Adrenal gland (tissue), 5 donors: ENCODE measurements around the gene CCIN.

Source experiments
- POLR2A ChIP-seq, 2 donors: fragments of 450-650 bp; IDR thresholded peaks; one replicate each; pipeline ENCODE4 v1.6.1; 2017; ENCODE audit warnings: antibody characterized with exemption in 2 of 2, mild to moderate bottlenecking in 2 of 2, moderate library complexity in 1 of 2
- TF ChIP-seq, protein P1 (sequence below), 6 experiments: fragments of 450-650 bp in 4 of 6; fragments of 200-600 bp in 2 of 6; sonication (generic) in 1 of 6; IDR thresholded peaks; 1 replicate in 5 of 6; 2 replicates in 1 of 6; pipeline versions ENCODE4 v1.5.1 to v1.8.0; 2016 to 2021; ENCODE audit warnings: antibody characterized with exemption in 6 of 6, mild to moderate bottlenecking in 2 of 6, moderate library complexity in 1 of 6
- donor health status: DM: no; HTN: no; CAD: no.

- TF ChIP-seq, protein P1, sequence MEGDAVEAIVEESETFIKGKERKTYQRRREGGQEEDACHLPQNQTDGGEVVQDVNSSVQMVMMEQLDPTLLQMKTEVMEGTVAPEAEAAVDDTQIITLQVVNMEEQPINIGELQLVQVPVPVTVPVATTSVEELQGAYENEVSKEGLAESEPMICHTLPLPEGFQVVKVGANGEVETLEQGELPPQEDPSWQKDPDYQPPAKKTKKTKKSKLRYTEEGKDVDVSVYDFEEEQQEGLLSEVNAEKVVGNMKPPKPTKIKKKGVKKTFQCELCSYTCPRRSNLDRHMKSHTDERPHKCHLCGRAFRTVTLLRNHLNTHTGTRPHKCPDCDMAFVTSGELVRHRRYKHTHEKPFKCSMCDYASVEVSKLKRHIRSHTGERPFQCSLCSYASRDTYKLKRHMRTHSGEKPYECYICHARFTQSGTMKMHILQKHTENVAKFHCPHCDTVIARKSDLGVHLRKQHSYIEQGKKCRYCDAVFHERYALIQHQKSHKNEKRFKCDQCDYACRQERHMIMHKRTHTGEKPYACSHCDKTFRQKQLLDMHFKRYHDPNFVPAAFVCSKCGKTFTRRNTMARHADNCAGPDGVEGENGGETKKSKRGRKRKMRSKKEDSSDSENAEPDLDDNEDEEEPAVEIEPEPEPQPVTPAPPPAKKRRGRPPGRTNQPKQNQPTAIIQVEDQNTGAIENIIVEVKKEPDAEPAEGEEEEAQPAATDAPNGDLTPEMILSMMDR (IDR thresholded peaks at IDR 0.05): no peak
- no peak for TF ChIP-seq POLR2A (IDR thresholded peaks at IDR 0.05)
Observed at GRCh38 chr9:36177571-36177970, 8.4 kb downstream of the CCIN start.
